GM21529 (cell line): ENCODE data around the gene ARHGEF6.
"Not testable (repeated sequence)": the region's sequence is repeated elsewhere in the genome, so short reads cannot be mapped to it uniquely, and the experiment has no call there.

Source experiments
- ATAC-seq: cut with Tn5 transposase; IDR thresholded peaks from one replicate; pipeline ENCODE4 v1.9.1; 2021; ENCODE audit not compliant: unreplicated experiment

ARHGEF6 gene

DNA sequence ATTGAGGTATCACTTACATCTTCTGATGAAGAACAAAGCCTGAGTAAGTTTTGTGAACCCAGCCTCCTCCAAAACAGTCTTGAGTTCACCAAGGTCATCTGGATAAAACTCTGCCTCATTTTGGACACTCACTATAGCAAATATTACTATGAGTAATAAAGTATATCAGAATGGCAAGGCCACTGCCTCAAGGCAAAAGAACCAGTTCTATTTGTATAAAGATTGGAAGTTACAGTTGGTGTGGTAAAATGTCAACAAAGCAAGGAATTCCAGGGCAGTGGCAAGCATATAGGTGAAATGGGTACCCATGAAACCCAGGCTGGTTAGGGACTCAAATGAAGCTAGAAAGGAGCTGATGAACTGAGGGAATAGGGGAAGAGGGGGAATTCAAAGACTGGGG, 2.4 kb upstream of the ARHGEF6 start:
- no peak for ATAC-seq

DNA sequence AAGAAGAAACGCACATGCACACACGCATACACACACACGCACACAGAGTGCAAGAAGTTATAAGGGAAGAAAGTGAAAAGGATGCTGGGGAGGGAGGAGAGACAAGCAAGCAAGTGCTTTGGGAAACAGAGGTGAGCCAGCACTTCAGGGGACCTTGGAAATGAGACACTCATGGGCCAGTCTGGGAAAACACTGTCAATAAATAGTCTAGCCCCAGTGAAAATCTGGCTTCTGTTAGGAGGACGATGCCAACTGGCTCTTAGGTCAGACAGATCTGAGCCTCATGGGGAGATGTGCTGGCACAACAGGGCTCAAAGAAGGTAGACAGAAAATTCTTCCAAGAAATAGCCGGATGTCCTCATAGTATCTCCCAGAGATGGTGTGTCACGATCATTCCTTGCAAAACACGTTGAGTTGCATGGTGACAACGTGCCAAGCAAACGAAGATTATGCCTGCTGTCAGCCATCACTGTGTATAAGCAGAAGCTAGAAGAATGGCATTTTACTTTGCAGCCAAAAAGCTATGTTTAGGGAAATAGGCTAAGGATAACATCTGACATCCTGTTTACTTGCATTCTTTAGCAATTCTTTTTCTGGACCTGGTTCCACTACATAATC, 557 bp upstream of the ARHGEF6 start:
- ATAC-seq: no peak

DNA sequence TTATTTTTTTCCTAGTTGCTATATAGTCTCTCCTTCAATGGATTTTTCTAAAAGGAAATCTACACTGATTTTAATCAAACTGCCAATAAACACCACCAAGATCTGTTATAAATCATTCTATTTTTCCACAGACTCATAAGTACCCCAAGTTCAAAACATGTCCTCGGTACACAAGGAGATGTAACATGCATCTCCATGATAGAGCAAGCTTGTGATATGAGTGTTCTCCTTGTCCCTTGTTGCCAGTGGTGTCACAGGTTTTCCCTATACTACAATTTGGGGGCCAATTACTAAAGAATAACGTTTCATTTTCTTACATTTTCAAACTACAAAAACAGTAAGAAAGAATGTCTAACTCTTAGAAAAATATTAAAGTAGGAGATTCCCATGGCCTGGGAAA, 491 bp downstream of the ARHGEF6 start:
- no peak for ATAC-seq

DNA sequence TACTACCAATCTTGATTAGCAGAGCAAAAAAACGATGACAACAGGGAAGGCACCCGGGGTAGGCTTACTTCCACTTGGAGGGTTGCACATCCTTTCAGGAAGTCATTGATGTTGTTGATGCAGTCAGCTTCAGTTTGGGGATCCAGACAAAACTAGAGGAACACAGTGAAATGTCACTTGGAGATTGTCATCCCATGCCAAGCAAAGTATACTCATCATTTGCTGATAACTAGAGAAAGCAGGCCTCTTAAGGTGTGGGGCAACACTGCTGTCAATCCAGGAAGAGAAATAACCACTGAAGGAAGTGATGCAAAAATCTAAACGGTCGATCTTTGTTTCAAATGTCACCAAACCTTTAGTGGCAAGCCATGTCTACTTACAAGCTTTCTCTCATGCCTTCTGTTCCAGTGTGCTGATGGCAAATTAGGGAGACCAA, 1.4 kb downstream of the ARHGEF6 start:
- peak; percentile 48 for ATAC-seq

DNA sequence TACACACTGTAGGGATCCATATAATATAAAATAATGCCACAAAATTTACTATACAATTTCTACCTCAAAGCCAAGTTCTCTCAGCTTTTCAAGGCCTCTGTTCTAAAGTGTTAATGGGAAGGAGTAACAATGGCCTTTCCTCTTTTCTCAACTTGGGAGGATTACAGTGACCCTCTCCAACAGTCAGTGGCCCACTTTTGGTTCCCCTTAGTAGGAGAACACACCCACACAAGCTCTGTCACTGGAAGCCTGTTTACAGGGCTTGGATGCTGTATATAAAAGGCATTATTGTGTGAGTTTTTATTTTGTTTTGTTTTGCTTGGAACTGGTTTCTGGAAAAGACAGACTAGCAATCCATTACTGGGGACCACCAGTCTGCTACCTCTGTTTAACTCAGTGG, 1.8 kb downstream of the ARHGEF6 start:
- no peak for ATAC-seq

DNA sequence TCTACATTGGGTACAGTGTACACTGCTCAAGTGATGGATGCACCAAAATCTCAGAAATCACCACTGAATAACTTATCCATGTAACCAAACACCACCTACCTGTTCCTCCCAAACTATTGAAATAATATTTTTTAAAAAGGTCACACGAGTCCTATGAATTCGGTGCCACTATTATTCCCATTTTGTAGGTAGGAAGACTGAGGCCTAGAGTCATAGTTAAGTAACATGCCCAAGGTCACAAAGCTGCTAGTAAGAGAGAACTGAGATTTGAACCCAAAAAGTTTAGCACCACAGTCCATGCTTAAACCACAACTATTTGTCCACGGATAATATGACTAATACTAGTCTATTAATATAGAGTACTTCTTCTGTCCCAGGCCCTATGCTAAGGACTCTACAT, 2.7 kb downstream of the ARHGEF6 start:
- ATAC-seq: no peak

DNA sequence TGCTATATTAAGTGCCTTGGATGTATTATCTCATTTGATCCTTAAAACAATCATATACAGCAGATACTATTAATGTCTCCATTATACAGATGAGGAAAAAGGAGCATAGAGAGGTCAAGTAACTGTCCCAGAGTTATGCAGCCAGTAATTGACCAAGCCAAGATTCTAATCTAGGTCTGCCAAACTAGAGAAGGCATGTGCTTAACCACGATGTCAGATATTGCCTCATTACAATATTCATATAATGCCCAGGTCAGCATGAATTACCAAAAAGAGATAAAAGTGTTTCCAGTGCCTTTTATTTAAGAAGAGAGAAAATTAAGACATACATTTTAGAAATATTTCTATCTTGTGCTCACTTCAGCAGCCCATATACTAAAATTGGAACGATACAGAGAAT, 7.1 kb downstream of the ARHGEF6 start:
- ATAC-seq: no peak

DNA sequence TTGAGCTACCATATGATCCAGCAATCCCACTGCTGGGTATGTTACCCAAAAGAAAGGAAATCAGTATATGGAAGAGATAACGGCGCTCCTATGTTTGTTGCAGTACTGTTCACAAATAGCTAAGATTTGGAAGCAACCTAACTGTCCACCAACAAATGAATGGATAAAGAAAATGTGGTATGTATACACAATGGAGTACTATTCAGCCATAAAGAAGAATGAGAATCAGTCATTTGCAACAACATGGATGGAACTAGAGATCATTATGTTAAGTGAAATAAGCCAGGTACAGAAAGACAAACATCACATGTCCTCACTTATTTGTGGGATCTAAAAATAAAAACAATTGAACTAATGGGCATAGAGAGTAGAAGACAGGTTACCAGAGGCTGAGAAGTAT, 8.9 kb downstream of the ARHGEF6 start:
- ATAC-seq: not testable (repeated sequence)

DNA sequence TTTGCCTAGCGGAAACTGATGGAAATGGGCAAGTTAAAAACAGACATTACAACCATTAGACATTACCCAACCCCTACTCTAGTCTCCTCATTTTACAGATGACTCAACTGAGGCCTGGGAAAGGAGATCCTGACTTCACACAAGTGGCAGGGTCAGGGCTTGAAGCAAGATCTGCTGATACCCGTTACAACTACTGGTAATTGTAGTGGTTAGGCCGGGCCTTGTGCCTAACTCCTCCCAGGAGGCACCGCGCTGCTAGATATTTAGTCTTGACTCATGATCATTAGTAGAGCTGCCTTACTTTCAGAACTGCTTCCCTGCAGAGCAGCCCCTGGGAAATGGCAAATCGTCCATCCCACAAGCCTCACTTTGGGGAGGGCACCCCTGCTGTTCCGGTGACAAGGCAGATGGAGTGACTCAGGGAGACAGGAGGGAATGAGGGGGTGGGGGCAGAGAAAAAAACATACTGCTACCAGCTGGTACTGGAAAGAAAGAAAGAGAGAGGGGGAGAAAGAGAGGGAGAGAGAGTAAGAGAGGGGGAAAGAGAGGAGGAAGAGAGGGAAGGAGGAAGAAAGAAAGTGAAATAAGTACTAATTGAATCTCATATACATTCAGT, 12.2 kb downstream of the ARHGEF6 start:
- peak; percentile 42 for ATAC-seq

DNA sequence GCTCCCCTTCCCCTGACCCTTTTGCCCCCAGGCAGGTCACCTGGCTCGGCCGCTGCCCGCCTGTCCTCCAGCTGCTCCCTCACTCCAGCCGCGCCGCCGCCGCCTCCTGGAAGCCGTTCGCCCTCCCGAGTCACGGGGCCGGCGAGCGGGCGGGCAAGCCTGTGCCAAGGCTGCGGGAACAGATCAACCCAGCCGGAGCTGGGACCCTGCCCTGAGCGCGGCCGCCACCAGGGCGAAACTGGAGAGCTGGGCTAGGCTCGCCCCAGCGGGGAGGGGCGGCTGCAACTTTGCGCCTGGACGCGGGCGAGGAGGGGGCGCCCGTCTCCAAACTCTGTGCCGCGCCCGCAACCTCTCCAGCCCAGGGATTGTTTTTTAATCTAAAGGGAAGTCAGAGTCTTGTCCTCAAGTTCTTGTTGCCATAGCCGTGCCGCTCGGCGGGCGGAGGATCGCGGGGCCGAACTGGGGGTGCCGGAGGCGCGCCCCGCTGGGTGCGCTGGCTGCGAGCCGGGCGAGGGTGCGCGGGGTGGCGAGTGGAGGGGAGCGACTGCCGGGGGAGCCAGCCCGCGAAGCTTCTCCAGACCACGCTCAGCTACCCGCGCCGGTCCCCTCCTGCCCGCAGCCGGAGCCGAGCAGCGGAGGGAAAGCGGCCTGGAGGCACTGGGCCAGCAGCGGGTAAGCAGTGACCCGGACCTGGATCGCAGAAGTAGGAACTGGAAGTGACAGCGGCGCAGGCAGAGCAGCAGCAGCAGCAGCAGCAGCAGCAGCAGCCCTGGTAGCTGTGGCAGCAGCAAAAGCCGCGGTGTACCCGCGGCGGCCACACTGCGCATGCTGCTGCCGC, 13.4 kb downstream of the ARHGEF6 start:
- peak; percentile 72 for ATAC-seq

DNA sequence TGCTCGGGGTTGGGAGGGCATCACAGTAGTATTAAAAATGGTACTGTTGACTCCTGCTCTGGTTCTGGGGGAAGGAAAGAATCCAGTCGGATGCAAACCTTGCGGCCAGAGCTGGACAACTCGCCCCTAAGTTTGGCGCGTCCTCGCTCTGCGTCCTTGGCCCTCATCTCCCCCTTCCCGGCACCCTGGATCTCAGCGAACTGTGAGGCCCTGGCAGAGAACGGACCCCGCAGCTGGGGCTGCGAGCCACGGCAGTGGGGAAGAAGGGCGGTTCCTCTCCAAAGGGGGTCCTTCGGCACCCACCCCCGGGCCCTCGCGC, 14.0 kb downstream of the ARHGEF6 start:
- ATAC-seq: no peak

DNA sequence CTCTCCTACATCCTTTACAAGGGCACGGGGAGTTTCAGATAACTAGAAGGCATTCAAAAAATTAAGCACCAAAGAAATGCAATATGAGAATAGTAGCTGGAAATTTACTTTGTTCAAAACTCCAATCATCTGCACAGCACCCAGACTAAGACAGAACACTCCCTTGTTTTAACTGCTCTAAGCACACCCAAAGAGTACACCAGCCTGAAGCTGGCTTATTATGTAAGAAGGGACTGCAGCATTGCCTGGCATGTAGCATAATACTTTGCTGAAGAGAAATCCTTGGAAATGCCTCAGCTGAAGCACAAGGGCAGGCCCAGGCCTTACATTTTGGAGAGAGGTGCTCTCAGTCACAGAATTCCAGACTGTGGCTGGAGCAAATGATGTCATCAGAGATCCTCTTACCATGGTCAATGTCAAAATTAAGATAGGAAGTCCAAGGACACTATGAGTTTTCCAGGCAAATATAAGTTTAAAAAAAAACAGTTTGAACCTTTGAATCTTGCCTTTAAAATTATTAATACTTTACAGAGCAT, 14.8 kb downstream of the ARHGEF6 start:
- ATAC-seq: no peak

DNA sequence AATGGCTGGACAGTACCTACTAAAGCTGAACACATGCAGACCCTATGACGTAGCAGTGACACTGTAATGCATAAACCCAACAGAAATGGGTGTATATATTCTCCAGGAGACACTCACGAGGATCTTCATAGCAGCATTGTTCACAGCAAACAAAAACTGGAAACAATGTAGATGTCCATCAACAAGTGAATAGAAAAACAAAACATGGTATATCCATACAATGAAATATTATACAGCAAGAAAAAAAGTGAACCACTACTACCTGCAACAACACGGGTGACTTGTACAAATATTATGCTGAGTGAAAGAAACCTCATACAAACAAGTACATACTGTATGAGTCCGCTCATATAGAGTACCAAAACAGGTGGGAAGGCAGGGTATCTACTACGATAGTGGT, 16.5 kb downstream of the ARHGEF6 start:
- ATAC-seq: no peak

DNA sequence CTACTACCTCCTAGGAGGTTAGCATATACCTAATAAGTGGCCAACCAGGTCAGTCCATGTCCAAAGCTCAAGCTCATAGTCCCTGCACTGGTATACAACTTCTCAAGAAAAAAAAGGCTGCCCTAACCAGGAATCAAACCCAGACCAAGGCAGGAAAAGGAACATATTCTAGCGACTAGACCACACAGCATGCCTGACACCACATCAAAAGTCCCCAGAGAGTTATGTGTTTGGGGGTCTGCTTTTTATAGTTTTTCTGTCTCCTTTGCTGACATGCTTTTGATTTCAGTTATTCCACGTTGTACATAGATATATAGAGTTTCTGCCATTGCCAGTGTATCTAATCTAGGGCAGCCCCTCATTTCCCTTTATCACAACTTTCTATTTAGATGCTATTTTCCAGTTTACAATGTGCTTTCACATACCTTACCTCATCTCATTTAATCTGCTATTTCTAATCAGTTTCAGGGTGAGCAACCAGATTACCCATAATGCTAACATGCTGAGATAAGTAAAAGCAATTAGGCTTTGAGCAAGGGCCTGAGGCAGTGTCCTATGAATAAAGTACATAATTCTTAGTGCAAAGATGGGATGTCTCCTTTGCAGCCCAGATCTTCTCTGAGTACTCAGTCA, 17.8 kb downstream of the ARHGEF6 start:
- no peak for ATAC-seq

DNA sequence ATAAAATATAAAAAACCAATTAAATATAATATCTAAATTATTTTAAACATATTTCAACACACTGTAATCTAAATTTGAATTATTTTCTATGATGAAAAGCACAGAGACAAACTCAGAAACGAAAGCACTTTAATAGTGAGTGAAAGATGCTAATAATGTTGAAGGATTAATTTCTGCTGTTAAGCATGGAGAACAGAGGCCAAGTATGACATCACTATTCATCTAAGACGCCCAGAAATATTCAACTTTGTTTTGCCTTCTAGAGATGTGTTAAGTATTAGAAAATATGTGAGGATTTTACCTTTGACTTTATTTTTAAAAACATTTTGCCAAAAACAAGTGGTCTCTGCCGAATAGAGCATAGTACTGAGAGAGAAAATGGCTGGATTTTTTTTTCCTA, 19.3 kb downstream of the ARHGEF6 start:
- ATAC-seq: no peak

DNA sequence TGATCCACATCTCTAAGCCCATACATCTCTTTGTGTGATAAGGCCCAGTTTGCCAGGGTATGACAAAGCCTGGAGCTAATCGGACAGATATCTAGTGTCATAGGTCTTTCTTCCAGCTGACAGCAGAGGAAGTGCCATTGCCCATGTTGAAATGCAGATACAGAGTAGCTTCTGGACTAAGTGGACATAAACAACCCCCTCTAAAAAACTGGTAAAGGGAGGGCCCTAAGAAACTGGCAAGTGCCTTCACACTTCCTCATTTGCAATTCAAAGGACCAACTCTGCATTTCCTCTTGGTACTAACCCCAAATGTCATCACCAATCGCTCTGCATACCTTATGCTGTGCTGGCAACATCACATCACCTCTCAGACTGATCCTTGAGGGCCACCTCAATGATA, 20.8 kb downstream of the ARHGEF6 start:
- peak; percentile 76 for ATAC-seq

DNA sequence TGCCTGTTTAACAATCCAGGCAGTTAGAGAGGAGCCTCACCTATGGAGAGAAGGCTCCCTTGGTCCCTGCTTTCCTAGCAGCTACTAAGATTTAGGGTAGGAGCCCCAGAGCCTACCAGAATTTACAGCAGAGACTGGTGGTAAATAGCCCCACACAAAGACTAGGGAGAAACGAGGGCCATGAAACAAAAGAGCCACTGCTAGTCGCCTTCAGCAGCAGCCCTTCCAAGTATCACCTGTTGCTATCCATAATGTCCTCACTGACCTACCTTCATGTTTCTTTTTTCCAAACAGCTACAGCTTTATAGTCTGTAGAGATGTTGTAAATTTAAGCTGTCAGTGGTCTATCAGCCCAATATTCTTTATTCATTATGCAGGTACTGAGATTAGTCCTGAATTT, 25.3 kb downstream of the ARHGEF6 start:
- ATAC-seq: no peak

DNA sequence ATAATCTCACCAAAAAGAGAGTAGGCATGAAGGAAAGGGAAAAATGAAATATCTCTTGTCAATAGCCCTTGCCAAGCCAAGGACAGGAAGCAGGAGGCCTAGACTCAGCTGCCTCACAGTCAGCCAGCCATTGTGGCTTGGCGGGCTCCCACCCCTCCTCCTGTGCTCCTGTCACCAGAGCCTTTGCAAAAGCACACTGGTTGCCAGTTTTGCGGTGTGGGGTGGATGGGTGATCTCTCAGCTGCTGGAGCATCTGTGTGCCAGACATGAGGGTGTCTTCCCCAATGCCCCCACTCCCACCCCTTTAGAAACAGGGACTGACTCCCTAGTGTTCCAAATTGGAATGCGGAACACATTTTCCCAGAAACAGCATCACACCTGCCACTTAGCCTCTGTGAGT, 26.1 kb downstream of the ARHGEF6 start:
- ATAC-seq: no peak

DNA sequence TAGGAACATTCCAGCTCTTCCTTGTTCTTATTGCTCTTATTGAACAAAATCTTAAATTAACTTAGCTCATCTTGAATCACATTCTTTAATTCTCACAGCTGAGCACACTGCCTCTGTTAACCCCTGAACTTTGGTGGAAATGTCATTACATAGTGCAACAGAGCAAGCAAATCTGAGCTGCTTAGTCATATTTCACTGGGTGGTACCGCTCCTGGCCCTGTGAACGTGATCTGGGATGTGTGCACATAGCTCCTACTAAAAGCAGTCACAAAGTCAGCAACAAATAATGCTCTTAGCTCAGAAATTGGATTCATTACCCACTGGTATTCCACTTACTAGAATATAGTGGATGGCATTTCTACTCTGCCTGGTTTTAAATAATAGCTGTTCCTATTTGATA, 27.9 kb downstream of the ARHGEF6 start:
- no peak for ATAC-seq

DNA sequence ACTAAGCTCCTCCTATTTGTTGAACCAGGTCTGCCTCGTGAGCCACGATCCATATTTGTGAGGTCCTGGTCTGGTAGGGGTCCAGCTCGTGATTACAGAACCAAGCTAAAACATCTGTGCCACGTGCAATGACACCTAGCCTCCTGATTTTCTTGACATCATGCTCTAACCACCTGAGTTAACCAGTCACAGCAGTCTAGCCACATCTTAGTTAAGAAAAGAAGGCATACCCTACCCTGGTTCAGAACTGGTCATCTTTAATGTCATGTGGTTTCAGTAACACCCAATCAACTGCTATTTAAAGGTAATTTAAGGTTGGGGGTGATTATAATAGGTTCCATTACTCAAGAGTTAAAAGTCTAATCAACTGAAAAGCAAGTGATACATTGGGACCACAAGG, 28.4 kb downstream of the ARHGEF6 start:
- ATAC-seq: no peak

DNA sequence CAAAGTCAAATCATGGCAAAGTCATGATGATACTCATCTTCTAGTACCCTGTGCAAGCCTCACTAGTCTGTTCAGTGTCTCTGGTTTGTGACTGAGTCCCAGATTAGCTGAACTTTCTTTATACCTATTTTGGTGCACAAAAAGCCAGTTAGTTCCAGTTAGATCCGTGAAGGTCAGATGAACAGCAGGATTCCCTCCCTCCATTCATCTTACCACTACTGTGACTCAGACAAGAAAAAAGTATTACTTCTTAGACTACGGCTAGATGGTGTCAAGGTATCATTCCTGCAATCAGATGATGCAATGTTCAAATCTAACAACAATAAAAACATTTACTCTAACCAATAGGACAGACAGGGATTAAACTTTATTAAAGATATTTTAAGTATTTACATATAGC, 30.4 kb downstream of the ARHGEF6 start:
- no peak for ATAC-seq
